Rectal smooth muscle tissue (tissue), 1 donor: Measurements from ENCODE around the gene TAS2R14.

ENCODE experiments used
- H3K27ac ChIP-seq: one replicate; pipeline ENCODE4 v1.7.0; 2013; ENCODE audit warnings: low read depth, low read length, inconsistent platforms
- H3K27me3 ChIP-seq: one replicate; pipeline ENCODE4 v1.7.0; 2013; ENCODE audit warnings: low read length; ENCODE audit not compliant: control insufficient read depth, insufficient read depth
- H3K36me3 ChIP-seq: one replicate; pipeline ENCODE4 v1.7.0; 2013; ENCODE audit warnings: low read length; ENCODE audit not compliant: control insufficient read depth, insufficient read depth
- H3K4me1 ChIP-seq: one replicate; pipeline ENCODE4 v1.7.0; 2013; ENCODE audit warnings: low read length; ENCODE audit not compliant: control insufficient read depth, insufficient read depth
- H3K4me3 ChIP-seq: one replicate; pipeline ENCODE4 v1.7.0; 2013; ENCODE audit warnings: low read length
- H3K9ac ChIP-seq: one replicate; pipeline ENCODE4 v1.7.0; 2013; ENCODE audit warnings: low read length

Gene TAS2R14

DNA sequence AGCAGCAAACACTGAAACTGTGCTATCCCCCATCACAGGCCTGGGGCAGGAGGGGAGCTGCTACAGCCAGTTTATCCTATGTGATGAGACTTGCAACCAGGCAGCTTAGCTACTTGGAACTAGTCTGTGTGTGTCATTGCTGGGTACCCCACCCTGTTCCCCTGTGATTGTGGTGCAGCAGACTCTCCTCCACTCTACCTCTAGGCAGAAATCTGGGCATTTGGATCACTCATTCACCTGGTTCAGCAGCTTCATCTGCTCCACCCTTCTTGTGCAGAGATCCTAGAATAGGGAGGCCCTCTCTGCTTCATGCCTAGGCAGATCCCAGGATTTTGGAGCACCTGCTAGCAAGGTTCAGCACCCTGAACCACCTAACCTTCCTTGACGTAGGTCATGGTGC, 38.5 kb downstream of the TAS2R14 start:
- no peak overlapping the region for H3K4me3 ChIP-seq

DNA sequence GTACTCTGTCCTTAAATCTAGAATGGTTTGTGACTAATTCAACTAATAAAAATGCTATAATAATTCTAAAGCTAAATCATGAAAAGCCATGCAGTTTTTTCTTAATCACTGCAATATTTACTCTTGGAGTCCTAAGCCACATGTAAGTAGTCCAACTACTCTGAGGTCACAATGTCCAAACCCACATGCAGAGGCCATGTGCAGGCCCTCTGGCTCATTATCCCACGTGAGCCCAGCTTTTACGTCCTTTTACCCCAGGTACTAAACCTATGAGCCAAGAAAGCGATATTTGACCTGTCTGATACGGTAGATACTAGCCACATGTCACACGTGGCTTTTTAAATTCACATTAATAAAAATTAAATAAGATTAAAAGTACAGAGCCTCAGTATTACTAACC, 42.2 kb downstream of the TAS2R14 start:
- no peak overlapping the region for H3K9ac ChIP-seq
- H3K27me3 ChIP-seq: no peaks in the 10 kb centered on the region
- H3K27ac ChIP-seq: no peak overlapping the region
- no peaks in the 10 kb centered on the region for H3K36me3 ChIP-seq
- no peak overlapping the region for H3K4me3 ChIP-seq
- no peaks in the 10 kb centered on the region for H3K4me1 ChIP-seq

More for the DNA sequence above, 38.5 kb downstream of the TAS2R14 start:
- Histone ChIP-seq H3K4me1 (no peaks in the 10 kb centered on the region), H3K36me3 (no peaks in the 10 kb centered on the region), H3K27ac (no peak overlapping the region), H3K9ac (no peak overlapping the region), H3K27me3 (no peaks in the 10 kb centered on the region)

- H3K4me1 ChIP-seq: no peaks in the 10 kb centered on the region
- H3K27me3 ChIP-seq: no peaks in the 10 kb centered on the region
- no peaks in the 10 kb centered on the region for H3K36me3 ChIP-seq
- H3K27ac ChIP-seq: no peak overlapping the region
- H3K4me3 ChIP-seq: no peak overlapping the region
- H3K9ac ChIP-seq: no peak overlapping the region
Measured at GRCh38 chr12:10891937-10892336, 47.1 kb downstream of the TAS2R14 start.

DNA sequence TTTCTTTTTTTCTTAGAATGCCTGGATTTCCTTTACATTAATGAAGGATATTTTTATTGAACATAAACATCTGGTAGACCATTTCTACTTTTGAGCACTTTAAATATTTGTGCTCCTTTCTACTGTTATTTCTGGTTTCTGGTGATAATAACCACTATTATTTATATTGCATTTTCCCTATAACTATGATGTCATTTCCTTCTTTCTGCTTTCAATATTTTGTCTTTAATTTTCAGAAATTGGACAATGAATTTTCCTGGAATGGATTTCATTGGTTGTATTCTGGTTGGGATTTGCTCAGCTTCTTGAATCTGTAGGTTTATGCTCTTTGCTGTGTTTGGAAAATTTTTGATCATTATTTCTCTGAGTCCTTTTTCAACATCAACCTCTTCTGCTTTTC, 49.8 kb downstream of the TAS2R14 start:
- no peaks in the 10 kb centered on the region for H3K27me3 ChIP-seq
- no peaks in the 10 kb centered on the region for H3K4me1 ChIP-seq
- no peak overlapping the region for H3K9ac ChIP-seq
- H3K4me3 ChIP-seq: no peak overlapping the region
- no peak overlapping the region for H3K27ac ChIP-seq
- H3K36me3 ChIP-seq: no peaks in the 10 kb centered on the region
